GM18519 (cell line): ENCODE results near the gene ZNF184.

Experiments used
- ATAC-seq: cut with Tn5 transposase; IDR thresholded peaks from one replicate; pipeline ENCODE4 v1.9.1; 2021; ENCODE audit warnings: mild to moderate bottlenecking, moderate library complexity; ENCODE audit not compliant: unreplicated experiment, low FRiP score

ZNF184 gene

DNA sequence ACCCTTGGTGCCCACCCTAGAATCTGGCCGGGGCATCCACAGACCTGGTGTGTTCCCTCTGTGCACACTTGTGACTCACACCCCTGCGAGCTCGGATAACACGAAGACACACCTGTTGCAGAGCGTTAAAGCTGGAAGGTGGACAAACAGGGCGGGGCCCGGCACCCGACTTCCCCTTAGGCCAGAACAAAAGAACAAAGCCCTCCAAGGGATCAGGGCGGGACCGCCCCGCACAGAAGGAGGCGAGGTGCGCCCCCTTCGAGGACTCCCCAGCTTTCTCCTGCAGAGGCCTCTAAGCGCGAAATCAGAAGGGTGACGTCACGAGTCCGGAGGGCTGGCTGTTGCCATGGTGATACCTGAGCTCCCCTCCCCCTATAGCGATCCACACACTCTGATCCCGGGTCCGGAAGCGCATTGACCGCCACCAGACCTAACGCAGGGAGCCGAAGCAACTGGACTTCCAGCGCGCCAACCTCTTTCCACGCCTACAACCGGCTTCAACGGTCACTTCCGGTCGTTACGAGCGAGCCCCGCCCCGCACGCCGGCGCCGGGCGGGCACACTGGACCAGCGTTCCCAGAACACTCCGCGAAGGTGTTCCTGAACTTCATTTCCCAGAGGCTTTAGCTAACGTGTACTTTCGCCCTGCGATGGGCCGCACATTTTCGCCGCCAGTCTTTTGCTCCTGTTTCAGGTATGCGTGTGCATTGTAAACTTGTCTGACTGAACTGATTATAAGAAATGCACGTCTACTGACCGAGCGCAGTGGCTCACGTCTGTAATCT, at the start of gene ZNF184:
ZNF184 (minus strand) TSS at position 489 of the 784 bp plus-strand sequence. CDS start 811 bp downstream, outside the sequence.
- ATAC-seq, result peak; percentile 55

DNA sequence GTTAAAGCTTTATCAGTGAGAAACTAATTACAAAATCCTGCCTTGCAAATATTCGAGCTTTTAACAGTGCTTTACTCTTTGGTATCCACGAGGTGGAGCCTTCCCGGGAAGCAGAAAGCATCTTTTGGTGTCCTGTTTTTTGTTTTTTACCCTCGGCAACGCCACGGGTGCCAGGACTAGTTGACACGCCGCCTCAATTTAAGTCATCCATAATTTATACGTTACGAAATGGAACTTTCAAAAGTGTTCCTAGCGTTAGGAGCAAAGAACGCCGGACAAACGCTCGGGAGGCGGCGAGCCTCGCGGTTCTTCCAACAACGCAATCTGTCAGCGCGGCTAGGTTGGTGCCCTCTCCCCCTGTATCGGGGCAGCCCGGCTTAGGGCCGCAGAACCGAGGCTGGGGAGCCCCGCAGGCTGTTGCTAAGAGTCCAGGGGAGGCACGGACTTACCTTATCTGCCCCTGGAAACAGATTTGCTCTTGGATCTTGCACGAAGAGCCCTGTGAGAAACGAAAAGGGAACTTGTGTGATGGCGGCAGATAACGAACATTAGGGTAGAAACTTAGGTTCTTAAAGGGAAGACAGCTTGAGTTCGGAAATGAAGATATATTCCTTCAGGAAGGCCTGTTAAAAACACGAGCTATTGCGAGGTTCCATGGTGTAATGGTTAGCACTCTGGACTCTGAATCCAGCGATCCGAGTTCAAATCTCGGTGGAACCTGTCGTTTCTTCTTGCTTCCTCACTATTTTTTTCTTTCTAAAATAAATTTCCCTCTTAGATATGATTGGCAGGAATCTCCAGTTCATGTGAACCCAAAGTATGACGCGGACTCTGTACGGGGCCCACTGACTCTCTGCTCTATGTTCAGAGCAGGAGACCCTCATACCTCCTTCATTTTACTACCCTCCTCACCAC, 46.2 kb upstream of the ZNF184 start:
- ATAC-seq, result peak; percentile 56

DNA sequence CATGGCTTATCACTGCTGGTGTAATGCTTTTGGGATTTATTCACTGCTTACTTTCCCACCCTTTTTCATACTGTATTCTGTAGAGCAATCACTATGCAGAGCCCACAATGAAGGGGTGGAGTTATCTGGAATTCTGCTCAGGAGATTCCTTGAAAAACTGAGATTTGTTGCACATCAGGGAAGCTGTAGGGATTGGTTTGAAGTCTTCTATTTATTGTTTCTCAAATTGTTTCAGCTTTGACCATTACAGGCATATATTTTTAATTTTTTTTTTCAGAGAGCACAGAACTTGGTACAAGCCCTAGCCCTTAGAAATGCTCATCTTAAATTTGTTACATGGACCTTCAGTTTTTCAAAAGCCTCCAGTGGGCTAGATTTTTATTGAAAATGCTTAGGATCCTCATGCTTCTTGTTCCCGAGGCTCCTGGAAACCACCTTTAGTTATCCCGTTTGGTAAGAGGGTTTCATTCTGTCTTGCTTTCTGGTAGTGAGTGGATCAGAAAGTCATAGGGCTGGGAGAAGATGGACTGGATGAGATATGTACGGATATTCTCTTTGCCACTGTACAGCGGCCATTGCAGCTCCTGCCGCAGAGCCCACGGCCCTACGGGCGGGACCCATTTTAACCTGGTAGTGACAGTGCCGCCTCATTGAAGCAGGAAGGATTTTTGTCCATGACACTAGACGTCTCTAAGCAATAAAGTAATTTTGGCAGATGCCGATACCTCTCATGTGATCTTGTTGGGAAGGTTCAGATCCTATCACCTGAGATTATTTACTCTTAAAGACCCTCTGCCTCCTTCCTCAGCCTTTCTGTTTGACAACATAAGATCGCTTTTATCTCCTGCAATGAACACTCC, 45.3 kb upstream of the ZNF184 start:
- ATAC-seq, result no peak

DNA sequence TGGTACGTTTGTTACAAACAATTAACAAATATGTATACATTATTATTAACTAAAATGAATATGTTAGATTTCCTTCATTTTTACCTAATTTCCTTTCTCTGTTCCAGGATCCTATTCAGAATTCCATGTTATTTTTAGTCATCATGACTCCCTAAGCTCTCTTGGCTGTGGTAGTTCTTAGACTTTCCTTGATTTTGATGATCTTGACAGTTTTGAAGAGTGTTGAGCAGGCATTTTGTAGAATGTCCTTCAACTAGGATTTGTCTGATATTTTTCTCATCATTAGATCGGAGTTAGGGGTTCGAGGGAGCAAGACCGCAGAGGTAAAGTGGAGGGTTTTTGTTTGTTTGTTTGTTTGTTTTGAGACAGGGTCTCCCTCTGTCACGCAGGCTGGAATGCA, 44.3 kb upstream of the ZNF184 start:
- no peak for ATAC-seq

DNA sequence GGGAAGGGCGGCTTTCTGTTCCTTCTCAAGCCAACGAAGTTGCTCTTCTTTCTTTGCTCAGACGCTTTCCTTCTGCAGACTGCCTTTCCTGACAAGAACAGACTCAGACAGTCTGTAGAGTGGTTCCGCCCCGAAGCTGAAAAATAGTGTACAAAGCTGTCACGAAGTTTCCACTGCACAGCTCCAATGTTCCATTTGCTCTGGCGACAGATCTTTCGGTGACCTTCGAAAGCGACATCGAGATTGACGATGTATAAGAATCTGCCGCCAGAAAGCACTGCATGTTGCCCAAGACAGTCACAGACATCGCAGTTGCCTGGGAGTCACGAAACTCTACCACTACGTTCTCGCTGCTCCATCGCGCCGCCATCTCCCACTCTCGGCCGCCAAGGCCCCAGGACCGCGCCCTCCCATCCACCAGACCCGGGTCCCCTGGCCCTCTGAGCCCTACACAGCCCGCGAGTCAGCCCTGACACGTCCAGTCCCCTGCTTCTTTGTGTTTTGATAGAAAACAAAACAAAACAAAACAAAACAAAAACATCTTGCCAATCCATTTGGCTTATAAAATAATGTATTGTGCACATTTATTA, 42.1 kb upstream of the ZNF184 start:
- ATAC-seq, result no peak

DNA sequence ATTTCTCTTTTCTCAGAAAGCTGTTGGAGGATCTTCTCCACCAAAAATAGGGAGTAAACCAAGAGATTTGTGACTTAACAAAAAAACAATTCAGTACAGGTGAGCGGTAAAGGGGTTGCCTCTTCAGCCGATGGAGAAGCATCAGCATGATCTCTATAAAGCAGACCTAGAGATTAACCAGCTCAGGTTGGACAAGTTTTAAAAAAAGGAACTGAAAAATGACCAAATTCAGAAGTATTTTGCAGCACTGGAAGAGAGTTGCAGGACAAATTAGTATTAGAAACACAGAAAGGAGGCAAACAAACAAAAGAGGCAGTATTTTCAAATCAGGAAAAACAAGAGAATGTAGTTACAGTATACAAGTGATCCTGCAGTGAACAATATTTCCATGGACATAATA, 39.6 kb upstream of the ZNF184 start:
- ATAC-seq, result no peak

DNA sequence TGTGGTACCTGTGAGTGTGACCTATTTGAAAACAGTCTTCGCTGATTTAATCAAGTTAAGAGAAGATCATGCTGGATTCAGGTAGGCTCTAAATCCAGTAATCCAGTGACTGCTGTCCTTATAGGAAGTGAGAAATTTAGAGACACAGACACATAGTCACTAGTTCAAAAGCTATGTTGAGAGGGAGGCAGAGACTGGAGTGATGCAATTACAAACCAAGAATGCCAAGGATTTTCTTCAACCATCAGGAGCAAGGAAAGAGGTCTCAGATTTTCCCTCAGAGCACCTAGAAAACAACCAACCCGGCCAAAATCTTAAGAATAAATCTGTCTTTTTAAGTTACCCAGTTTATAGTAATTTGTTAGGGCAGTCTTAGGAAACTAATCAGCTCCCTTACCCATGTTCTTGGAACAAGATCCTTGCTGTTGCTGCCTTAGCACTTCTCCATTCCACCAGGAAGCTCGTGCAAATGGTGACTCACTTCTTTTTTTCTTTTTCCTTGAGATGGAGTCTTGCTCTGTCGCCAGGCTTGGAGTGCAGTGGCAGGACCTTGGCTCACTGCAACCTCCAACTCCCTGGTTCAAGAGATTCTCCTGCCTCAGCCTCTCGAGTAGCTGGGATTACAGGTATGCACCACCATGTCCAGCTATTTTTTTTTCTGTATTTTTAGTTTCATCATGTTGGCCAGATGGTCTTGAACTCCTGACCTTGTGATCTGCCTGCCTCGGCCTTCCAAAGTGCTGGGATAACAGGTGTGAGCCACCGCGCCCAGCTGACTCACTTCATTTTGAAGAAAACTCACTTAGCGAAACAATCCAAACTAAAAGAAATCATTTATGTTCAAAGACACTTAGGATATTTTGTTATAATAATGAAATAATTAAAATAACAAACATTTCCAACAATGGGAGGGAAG, 34.4 kb upstream of the ZNF184 start:
- no peak for ATAC-seq

DNA sequence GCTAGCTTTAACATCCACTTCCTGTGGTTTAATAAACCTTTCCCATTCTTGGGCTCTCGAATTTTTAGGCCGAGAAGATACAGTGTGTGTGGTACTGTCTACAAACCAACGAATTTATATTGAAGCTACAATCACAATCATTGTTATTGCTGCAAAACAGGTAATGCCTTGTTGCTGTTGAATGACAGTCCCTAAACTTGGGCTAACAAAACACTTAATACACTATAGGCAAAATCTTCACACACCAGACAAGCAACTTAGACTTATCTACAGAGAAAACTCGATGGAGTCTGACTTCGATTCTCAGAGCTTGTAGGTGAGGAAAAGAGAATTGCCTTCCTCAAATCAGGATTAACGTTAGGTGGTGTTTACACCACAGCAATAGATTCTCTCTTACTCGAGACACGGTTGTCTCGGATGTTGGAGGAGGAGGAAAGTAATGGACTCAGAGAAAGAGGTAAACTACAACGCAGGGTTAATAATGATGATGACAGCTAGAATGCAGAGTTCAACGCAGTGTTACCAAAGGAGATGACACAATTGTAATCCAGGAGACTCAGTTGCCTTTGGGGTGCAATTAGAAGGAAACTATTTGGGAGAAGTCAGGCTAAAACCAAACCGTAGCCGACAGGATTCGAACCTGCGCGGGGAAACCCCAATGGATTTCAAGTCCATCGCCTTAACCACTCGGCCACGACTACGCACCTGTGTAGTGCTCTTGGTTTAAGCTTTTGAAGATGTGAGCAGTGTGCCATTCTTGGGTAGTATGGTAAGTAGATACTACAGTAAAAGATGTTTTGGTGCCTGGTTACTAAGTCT, 32.5 kb upstream of the ZNF184 start:
- ATAC-seq, result no peak

DNA sequence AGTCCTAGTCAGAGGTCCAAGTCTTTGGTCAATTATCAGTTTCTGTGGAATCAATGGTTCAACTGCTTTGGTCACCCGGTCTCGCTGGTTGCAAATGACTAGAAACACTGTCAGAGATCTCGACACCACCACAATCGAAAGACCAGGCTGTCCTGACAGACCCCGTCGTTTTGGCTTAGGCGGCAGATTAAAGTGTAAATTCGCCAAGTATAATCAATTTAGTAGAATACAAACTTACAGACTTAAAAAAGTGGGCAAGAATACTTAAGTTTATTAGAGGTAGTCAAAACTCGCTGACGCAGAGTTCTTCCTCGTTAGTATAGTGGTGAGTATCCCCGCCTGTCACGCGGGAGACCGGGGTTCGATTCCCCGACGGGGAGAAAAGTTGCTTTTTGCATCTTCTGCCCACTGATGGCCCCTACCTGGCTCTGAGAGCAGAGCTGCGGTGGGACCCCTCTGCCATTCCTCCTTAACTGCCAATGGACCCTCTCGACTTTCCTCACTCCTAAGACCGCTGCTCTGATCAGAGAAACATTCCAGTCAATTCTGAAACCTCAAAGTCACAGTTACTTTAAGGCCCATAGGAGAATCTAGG, 30.6 kb upstream of the ZNF184 start:
- ATAC-seq, result no peak

DNA sequence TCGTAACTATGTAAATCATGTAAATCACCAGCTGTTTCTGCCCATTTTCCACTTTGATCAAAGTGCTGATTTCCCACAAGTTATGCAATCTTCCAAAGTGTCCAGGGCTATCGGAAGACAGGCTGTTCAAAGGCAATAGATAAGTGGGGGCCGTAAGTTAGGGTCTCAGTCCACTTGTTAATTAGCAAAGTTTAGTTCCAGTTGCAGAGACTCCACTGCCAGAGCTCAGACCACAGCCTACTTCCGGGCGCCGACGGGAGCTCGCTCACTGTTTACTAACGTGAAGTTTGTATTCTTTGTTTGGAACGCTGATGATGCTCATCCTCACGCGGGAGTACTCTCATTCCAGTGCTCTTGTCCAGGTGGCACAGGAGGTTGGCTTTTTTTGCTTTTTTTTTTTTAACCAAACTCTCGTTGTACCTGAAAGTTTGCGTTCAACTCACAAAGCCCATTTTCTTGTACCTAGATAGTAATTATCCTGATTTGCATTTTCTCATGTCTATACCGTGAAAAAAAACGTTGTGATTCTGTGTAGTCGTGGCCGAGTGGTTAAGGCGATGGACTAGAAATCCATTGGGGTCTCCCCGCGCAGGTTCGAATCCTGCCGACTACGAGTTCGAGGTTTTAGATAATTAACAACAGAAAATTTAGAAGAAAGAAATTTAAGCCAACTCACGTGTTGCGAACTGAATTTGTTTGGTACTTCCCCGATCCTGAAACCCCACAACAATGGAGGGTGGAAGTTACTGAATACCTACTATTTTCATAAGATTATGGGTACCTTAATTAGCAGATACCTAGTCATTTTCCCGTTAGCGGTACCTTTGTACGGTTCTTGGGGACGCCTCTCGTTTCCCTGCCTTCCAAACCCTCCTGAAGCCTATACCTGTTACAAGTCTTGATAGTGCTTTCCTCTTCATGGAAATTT, 29.9 kb upstream of the ZNF184 start:
- no peak for ATAC-seq

DNA sequence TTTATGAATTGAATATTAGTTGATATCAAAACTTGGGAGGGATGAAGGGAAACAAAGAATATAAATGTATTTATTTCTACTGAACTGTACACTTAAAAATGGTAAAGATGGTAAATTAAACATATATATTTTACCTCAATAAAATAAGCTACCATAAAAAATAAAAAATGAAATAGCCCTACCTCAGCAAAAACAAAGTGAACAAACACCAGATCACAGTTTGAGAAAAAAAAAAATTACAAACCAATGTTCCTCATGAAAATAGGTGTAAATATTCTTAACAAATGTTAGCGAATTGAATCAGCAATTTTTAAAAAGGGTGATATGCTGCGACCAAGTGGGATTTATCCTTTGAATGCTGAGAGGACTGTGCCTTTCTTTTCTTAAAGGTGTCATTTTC, 28.3 kb upstream of the ZNF184 start:
- no peak for ATAC-seq

DNA sequence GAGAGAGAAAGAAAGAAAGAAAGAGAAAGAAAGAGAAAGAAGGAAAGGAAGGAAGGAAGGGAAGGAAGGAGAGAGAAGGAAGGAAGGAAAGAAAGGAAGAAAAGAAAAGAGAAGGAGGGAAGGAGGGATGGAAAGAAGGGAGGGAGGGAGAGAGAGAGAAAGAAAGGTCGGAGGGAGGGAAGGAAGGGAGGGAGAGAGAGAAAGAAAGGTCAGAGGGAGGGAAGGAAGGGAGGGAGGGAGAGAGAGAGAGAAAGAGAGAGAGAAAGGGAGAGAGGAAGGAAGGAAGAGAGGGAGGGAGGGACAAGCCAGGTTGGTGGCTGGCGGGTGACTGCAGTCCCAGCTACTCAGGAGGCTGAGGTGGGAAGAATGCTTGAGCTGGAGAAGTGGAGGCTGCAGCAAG, 27.3 kb upstream of the ZNF184 start:
- ATAC-seq, result no peak

DNA sequence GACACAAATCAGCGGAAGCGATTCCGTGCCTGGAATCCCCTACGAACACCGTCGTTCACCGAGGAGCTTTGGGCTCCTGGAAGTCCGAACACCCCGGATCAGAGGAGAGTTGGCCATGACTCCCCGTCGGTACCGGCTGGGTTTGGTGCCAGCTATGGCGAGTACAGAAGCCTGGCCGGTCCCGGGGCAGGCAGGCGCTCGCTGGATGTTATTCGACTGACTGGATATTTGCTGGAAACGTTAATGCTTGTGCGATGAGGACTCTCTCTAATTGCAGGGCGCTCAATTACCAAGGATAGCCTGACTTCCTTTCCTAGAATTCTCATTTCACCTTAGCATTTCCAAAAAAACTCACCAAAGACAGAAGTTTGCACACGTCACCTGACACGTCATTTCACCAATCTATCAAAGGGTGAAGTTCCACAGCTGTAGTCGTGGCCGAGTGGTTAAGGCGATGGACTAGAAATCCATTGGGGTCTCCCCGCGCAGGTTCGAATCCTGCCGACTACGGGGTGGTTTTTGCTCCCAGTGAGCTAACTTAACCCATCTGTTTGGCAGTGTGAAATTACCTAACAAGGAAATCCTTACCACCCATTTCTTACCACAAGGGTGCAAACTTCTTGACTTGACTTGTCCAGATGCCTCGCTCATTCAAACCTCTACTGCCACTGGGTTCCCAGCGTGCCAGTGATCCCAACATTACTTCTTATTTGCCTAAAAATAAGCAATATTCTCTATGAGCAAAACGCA, 22.7 kb upstream of the ZNF184 start:
- ATAC-seq, result no peak

DNA sequence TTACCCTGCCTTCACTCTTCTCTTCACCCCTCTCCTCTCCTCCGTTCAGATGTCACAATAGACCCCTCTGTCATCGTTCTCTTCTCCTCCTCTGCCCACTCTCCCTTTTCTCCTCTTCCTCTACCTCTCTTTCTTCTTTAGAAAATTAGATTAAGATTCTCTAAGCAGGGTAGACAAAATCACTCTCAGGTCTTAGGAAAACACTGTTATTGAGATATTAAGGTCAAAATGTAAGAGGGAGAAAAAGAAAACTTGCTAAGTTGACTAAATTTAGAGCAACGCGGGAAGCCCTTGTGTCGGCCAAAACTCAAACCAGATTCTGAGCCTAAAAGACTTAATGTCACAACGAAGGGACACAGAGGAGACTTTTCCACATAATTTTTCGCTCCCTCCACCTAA, 22.1 kb upstream of the ZNF184 start:
- no peak for ATAC-seq

DNA sequence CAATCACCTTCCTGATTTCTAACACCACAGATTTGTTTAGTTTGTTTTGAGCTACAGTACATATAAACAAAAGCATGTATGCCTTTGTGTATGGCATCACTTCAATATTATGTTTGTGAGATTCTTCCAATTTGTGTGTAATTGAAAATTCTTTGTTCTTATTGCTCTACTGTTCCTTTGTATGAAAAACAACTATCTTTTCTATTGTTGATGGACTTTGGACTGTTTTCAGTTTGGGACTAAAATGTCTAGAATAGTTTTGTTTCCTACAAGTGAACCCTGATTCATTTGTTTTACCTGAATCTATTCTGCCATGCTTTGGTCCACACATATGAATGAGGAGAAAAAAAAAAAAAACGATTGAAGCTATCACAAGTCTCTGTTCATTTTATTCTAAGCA, 21.2 kb upstream of the ZNF184 start:
- ATAC-seq, result no peak

DNA sequence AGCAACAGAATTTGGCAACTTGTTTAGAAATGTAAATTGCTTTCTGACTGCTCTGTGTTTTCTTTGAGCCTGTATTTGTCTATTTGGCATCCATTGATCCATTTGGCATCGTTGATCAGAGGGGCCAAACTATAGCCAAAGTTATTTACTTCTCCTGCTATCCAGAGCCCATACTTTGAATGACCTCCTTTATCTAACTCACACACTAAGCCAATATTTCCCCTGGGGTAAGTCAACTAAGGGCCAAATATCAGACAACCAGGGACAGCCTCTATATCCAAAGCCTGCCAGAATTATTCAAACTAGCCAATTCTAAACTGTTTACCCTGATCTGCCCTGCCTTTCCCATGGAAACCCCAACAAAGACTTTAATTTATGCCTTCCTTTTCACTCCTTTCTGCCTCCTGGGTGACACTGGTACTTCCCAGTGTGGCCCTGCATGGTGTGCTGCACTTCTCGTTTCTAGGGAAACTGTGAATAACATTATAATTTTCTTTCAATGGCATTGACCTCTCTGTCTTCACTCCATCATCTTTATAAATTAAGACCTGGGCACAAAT, 19.8 kb upstream of the ZNF184 start:
- ATAC-seq, result no peak
